ENCODE measurements around the gene HDGFL3.
A peak's percentile ranks its signal among the peaks of the same experiment; 100 is the strongest.
"Not testable (repeated sequence)": the region's sequence is repeated elsewhere in the genome, so short reads cannot be mapped to it uniquely, and the experiment has no call there.

HDGFL3 gene

DNA sequence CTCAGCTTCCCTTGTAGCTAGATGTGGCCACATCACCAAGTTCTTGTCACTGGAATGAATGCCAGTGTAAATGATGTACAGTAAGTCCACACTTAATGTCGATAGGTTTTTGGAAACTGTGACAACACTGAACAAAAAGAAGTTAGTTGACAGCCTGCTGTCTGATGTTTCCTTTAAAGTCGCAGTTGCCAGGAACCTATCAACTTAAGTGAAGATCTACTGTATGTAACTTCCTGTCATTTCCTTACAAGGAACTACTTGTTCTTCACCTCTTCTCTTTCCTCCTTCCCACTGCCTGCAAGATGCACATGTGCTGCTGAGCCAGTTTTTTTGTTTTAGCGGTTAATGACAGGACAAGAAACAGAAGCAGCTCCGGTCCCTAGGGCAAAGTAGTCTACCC lies 44.6 kb downstream of the HDGFL3 start:
- TF ChIP-seq, protein P1, sequence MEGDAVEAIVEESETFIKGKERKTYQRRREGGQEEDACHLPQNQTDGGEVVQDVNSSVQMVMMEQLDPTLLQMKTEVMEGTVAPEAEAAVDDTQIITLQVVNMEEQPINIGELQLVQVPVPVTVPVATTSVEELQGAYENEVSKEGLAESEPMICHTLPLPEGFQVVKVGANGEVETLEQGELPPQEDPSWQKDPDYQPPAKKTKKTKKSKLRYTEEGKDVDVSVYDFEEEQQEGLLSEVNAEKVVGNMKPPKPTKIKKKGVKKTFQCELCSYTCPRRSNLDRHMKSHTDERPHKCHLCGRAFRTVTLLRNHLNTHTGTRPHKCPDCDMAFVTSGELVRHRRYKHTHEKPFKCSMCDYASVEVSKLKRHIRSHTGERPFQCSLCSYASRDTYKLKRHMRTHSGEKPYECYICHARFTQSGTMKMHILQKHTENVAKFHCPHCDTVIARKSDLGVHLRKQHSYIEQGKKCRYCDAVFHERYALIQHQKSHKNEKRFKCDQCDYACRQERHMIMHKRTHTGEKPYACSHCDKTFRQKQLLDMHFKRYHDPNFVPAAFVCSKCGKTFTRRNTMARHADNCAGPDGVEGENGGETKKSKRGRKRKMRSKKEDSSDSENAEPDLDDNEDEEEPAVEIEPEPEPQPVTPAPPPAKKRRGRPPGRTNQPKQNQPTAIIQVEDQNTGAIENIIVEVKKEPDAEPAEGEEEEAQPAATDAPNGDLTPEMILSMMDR (conservative IDR thresholded peaks at IDR 0.05; ENCODE audit: low read length), result no peak
- DNase-seq (ENCODE audit: low read depth), result no peak
- H3K4me3 ChIP-seq (ENCODE audit: low read length), result no peak overlapping the region

DNA sequence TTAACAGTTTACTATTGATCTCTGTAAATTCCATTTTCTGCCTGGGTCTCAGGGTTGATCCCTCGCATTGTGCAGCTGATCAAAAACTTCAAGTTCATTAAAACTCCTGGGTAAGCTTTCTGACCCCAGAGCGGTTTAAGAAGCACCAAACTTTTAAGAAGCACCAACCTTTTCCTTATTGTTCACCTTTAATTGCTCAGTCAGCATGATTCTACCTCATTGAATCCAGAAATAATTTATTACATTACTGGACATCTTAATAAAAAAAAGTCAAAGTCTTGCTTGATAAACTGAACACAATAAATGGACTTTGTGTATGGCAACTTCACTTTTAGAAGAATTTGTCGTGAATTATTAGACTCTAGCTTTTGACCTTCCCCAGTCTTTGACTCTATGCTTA lies 46.9 kb downstream of the HDGFL3 start:
- TF ChIP-seq, protein P1 (conservative IDR thresholded peaks at IDR 0.05; ENCODE audit: low read length), result no peak
- DNase-seq (ENCODE audit: low read depth), result no peak

DNA sequence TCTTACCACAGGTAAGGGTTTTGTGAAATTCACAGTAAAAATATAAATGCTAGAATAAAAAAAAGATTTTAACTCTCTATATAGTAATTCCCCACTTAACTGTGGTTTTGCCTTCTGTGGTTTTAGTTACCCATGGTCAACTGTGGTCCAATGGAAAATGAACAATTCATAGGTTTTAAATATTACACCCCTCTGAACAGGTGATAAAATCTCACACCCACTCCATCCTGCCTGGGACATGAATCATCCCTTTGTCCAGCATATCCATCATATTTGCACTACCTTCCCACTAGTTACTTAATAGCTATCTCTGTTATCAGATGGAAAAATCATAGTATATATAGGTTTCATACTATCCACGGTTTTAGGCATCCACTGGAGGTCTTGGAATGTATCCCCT lies 49.2 kb downstream of the HDGFL3 start:
- DNase-seq (ENCODE audit: low read depth), result no peak
- no peak overlapping the region for H3K4me3 ChIP-seq (ENCODE audit: low read length)
- TF ChIP-seq, protein P1 (conservative IDR thresholded peaks at IDR 0.05; ENCODE audit: low read length), result no peak

More for the DNA sequence above, 46.9 kb downstream of the HDGFL3 start:
- no peak overlapping the region for H3K4me3 ChIP-seq (ENCODE audit: low read length)

DNA sequence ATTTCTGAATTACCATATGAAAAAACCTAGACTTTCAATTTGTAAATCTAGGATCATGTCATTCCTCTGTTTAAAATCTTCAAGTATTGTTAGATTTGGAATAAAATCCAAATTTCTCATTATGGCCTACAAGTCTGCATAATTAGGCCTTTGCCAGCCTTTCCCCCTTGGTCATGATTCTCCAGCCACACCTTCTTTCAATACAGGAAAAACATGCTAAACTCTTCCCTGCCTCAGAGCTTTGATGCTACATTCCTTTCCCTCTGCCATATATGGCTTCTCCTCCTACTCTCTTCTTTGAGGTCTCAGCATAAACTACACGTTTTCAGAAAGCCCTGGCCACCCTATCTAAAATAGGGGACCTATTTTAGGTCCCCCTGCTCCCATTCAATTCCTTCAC lies 51.7 kb downstream of the HDGFL3 start:
- TF ChIP-seq, protein P1 (conservative IDR thresholded peaks at IDR 0.05; ENCODE audit: low read length), result no peak
- no peak overlapping the region for H3K4me3 ChIP-seq (ENCODE audit: low read length)
- no peak for DNase-seq (ENCODE audit: low read depth)

DNA sequence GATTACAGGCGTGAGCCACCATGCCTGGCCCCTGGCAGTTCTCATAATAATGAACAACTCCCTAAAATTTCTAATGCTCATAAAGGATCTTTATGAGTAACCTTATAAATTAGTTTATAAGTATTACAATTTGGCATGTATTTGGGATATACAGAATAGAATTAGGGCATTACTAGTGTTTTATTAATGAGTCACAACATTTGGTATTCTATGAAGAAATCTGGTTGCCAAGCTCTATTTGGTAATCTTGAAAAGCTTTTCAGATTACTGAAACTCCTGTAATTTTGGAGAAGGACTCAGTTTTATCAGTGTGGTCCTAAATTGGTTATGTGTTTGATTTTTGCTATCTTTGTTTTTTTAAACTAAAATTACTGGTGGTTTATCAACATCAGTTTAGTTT lies 54.3 kb downstream of the HDGFL3 start:
- TF ChIP-seq, protein P1 (conservative IDR thresholded peaks at IDR 0.05; ENCODE audit: low read length), result no peak
- peak; percentile 11 for DNase-seq (ENCODE audit: low read depth)
- no peak overlapping the region for H3K4me3 ChIP-seq (ENCODE audit: low read length)

DNA sequence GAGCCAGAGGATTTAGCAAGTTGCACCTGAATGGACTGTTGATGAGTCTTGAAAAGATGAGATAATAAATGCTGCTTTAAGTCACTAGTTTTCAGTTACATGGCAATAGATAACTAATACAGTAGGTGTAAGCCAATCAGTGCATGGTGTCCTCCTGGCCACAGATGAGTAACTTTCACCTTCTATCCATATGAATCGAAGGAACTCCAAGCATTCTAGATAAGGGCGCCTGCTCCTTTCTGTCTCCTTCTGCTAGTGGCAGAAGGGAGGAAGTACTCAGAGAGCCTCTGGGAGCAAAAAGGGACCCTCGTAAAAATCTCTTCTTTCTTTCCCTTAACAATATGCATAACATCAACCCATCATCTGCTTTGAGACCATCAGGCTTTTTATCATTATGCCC lies 62.9 kb downstream of the HDGFL3 start:
- DNase-seq (ENCODE audit: low read depth), result no peak
- TF ChIP-seq, protein P1 (conservative IDR thresholded peaks at IDR 0.05; ENCODE audit: low read length), result no peak

DNA sequence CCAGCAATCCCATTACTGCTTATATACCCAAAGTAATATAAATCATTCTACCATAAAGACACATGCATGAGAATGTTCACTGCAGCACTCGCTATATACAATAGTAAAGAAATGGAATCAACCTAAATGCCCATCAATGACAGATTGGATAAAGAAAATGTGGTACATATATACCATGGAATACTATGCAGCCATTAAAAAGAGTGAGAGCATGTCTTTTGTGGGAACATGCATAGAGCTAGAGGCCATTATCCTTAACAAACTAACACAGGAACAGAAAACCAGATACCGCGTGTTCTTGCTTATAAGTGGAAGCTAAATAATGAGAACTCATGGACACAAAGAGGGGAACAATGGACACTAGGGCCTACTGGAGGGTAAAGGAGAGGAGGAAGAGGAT lies 65.5 kb downstream of the HDGFL3 start:
- not testable (repeated sequence) for DNase-seq (ENCODE audit: low read depth); H3K4me3 ChIP-seq (ENCODE audit: low read length)

More for the DNA sequence above, 62.9 kb downstream of the HDGFL3 start:
- H3K4me3 ChIP-seq (ENCODE audit: low read length), result no peak overlapping the region
